HL-60/S4 treated with retinoic acid at 250 ng/mL for 4 days and 3 days (cell line): ENCODE measurements around the gene GRID1.

ENCODE experiments used
- in situ Hi-C: fragments of 300-500 bp; cut with MboI; formaldehyde crosslinking; loops from 2 replicates; pipeline ENCODE4 v1.7.0; 2022; ENCODE audit warnings: low sequenced_read_pairs

The GRID1 gene

GRCh38 chr10:86316990-86317389, 49.6 kb downstream of the GRID1 start:
- in situ Hi-C loops = no loop called here

DNA sequence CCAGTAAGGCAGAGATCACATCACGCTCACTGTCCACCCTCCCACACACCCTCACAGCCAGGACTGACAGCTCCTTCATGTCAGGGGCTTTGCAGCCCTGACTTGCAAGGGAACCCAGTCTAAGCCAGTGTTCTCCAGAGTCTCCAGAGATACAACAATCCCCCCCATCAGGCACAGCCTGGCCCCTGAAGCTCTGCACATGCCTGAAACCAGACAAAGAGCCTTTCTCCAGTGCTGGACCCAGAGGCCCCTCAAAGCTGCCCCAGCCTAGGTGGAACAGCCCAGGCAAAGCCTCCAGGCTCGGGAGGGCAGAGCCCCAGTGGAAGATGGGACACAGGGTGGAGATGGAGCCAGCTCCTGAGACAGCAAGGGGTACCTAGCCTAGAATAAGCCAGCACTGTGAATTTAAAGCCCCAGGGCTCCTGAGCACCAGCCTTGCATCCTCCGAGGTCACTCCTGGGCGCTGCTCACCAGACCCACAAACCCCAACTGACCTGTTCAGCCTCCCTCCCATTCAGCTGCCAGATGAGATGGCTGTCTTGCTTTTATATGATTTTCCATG, 50.2 kb downstream of the GRID1 start:
- in situ Hi-C loops = no loop called here

GRCh38 chr10:86315549-86315942, 51.0 kb downstream of the GRID1 start:
- in situ Hi-C loops = no loop called here

- in situ Hi-C loops = no loop called here
These were observed 51.7 kb downstream of the GRID1 start for GRCh38 chr10:86314616-86315548.

DNA sequence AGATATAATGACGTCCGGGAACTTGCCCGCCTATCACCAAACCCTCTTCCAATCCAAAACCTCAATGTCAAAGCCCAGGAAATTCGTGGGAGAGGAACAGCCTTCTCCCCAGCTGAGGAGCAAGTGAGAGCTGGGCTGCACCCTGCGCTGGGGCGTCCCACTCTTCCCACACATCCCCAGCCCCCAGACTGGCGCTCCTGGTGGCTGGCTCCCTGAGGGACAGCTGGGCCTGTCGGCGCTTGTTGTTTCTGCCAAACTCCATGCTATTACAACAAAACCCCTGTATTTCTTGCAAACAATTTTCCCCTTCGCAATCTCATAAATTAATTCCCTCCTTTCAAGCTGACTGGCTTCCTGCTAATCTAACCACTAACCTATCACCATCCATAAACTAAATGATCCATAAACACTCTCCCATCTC, 53.0 kb downstream of the GRID1 start:
- in situ Hi-C loops = no loop called here

GRCh38 chr10:86312701-86313270, 53.8 kb downstream of the GRID1 start:
- in situ Hi-C loops = no loop called here

- in situ Hi-C loops = no loop called here
These were observed 54.7 kb downstream of the GRID1 start for GRCh38 chr10:86311906-86312305.

GRCh38 chr10:86311190-86311589, 55.4 kb downstream of the GRID1 start:
- in situ Hi-C loops = no loop called here

- in situ Hi-C loops = no loop called here
These were observed 55.9 kb downstream of the GRID1 start for GRCh38 chr10:86310702-86311101.

GRCh38 chr10:86310291-86310690, 56.3 kb downstream of the GRID1 start:
- in situ Hi-C loops = no loop called here

GRCh38 chr10:86308056-86308455, 58.5 kb downstream of the GRID1 start:
- in situ Hi-C loops = no loop called here

DNA sequence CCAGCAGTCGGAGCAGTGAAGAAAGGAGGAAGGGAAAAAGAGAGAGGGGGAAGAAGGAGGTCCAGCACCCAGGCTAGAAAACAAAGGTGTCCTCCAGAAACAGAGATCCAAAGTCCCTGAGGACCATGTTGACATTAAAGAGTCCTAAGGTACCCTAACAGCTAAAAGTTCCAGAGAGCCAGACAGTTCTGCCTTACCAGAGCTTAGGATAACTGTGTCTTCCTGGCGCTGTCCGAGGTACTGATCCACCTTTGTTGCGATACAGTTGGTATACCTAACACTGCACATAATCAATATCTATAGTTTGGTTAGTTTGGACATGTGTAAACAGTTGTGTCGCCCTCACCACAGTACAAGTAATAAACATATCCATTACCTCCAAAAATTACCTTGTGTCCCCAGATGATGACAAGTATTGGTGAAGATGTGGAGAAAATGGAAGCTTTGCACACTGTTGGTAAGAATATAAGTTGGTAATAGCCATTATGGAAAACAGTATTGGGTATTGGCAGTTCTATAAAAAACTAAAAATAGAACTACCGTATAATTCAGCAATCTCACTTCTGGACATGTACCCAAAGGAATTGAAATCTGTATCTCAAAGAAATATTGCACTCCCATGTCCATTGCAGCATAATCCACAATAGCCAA, 59.8 kb downstream of the GRID1 start:
- in situ Hi-C loops = no loop called here

- in situ Hi-C loops = no loop called here
These were observed 61.1 kb downstream of the GRID1 start for GRCh38 chr10:86305521-86305920.

DNA sequence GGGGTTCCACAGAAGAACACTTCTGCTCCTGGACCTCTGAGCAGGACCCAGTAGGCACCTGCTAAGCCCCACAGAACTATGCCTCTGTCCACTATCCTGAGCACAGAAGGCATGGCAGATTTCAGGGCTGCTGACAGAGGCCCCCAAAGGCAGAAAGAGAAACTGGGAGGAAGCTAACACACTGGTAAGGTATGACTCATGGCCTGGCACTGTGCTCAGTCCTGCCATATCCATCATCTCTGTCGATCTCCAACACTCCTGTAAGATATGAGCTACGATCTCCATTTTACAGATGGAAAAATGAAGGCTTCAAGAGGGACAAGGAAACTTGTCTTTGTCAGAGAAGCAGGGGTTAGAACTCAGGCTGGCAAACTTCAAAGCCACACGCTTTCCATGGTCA, 62.2 kb downstream of the GRID1 start:
- in situ Hi-C loops = no loop called here

GRCh38 chr10:86303626-86304025, 63.0 kb downstream of the GRID1 start:
- in situ Hi-C loops = no loop called here

GRCh38 chr10:86301971-86302370, 64.6 kb downstream of the GRID1 start:
- in situ Hi-C loops = no loop called here

- in situ Hi-C loops = no loop called here
These were observed 65.4 kb downstream of the GRID1 start for GRCh38 chr10:86300931-86301830.

GRCh38 chr10:86300399-86300925, 66.1 kb downstream of the GRID1 start:
- in situ Hi-C loops = no loop called here

GRCh38 chr10:86299562-86299961, 67.0 kb downstream of the GRID1 start:
- in situ Hi-C loops = no loop called here

DNA sequence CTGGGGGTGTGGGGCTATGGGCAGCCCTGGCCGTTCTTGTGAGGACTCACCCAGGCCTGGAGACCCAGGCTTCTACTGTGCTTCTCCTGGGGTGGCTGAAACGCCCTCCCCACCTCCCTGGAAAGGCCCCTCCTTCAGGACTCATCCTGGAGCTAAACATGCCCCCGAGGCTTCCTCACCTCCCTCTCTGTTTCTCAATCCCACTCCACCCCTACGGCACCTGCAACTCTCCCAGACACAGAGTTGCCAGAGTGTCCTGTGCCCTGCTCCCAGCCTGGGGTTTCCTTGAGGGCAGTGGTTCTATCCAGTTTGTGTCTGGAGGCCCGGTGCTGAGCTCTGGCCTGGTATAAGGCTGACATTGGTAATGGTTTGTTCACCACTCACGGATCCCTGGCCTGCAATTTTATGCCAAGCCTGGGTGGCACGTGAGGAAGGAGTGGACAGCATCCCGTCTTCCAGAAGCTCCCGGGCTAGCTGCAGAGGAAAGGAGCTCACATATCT, 68.0 kb downstream of the GRID1 start:
- in situ Hi-C loops = no loop called here
